ENCODE data around the gene SUSD6.

- TF ChIP-seq CTCF (conservative IDR thresholded peaks at IDR 0.05; ENCODE audit: low read depth in 2 of 2) (no peak), EZH2 (IDR thresholded peaks at IDR 0.05; ENCODE audit: low read depth, unreplicated experiment) (no peak), ZNF331 (CRISPR knock-in tag; IDR thresholded peaks at IDR 0.05; ENCODE audit: low read depth) (no peak), REST (IDR thresholded peaks at IDR 0.05; ENCODE audit: unreplicated experiment) (no peak), NANOG (IDR thresholded peaks at IDR 0.05; ENCODE audit: borderline replicate concordance) (no peak), POLR2AphosphoS5 (IDR thresholded peaks at IDR 0.05; ENCODE audit: low read depth) (no peak), EZH2phosphoT487 (IDR thresholded peaks at IDR 0.05; ENCODE audit: unreplicated experiment) (no peak), ZNF114 (CRISPR knock-in tag; IDR thresholded peaks at IDR 0.05) (no peak), JUNB (IDR thresholded peaks at IDR 0.05; ENCODE audit: unreplicated experiment) (no peak), CREB1 (CRISPR knock-in tag; IDR thresholded peaks at IDR 0.05; ENCODE audit: low read depth) (no peak), ETS1 (IDR thresholded peaks at IDR 0.05) (no peak), ZNF462 (CRISPR knock-in tag; IDR thresholded peaks at IDR 0.05) (no peak), STAT1 (IDR thresholded peaks at IDR 0.05; ENCODE audit: unreplicated experiment) (no peak)
These were observed 81.7 kb downstream of the SUSD6 start for GRCh38 chr14:69693145-69693544.

Data from GM23338 (cell line).